Rectal smooth muscle tissue (tissue), 1 donor: ENCODE measurements around the gene IPO9.
"Not testable (repeated sequence)": the region's sequence is repeated elsewhere in the genome, so short reads cannot be mapped to it uniquely, and the experiment has no call there.

Experiments used
- H3K27ac ChIP-seq: one replicate; pipeline ENCODE4 v1.7.0; 2013; ENCODE audit warnings: low read depth, low read length, inconsistent platforms
- H3K27me3 ChIP-seq: one replicate; pipeline ENCODE4 v1.7.0; 2013; ENCODE audit warnings: low read length; ENCODE audit not compliant: control insufficient read depth, insufficient read depth
- H3K36me3 ChIP-seq: one replicate; pipeline ENCODE4 v1.7.0; 2013; ENCODE audit warnings: low read length; ENCODE audit not compliant: control insufficient read depth, insufficient read depth
- H3K4me1 ChIP-seq: one replicate; pipeline ENCODE4 v1.7.0; 2013; ENCODE audit warnings: low read length; ENCODE audit not compliant: control insufficient read depth, insufficient read depth
- H3K4me3 ChIP-seq: one replicate; pipeline ENCODE4 v1.7.0; 2013; ENCODE audit warnings: low read length
- H3K9ac ChIP-seq: one replicate; pipeline ENCODE4 v1.7.0; 2013; ENCODE audit warnings: low read length

IPO9 gene

DNA sequence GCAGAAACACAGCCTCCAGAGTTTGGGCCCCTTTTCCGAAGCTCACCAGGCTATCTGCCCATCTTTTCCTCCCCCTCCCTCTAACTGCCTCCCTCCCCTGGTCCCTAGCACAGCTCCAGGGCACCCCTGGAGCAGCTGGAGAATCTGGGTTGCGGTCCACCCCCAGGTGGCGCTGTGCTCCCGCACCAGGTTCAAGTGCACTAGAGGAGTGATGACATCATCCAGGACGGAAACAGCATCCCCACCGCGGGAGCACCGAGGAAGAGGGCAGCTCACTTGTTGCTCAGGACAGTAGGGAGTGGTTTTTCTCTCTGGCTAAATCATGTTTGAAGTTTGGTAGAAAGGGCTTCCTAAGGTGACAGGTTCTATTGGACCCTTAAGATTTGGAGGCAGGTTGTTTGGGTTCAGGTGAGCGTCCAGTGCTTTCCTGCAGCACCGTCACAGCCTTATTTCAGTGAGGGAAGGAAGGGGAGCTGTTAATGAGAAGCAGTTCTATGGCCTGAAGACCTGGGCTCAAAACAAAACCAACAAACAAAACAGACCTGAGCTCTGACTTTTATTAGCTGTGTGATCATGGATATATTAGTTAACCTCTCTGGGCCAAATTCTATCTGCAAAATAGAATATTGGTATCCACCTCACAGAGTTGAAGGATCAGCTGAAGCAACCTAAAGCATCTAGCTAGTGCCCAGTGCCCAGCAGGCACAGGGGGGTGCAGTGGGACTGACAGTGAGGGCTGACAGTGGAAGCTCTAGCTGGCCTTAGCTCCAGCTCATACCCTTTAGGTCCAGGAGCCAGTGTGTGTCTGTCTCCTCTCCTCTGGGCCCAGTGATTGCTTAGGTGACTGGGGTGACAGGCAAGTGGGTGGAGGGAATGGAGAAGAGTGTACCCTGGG lies 67.2 kb downstream of the IPO9 start:
- peaks cover 9% of the 10 kb centered on the region for H3K36me3 ChIP-seq
- no peak overlapping the region for H3K4me3 ChIP-seq
- H3K9ac ChIP-seq = no peak overlapping the region
- peak overlapping the region; percentile 86 for H3K27ac ChIP-seq
- peaks cover 44% of the 10 kb centered on the region for H3K4me1 ChIP-seq
- H3K27me3 ChIP-seq = no peaks in the 10 kb centered on the region

DNA sequence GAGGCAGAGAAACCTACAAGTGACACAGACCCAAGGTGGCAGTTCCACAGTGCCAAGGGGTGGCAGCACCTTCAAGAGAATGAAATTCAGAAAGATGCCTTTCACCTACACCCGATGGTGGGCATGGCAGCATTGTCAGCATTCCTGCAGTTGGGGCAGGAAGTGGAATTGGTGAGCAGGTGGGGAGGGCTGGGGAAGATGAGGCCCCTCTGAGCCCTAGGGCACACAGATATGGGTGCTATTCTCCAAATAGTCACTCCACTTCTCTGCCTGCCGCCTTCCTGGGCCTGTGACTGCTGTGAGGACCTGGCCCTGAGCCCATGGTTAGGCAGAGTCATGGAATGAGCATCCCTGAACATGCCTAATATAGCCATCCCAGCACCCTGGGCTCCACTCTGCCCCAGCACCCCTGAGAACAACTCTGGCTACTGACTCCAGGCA lies 68.0 kb downstream of the IPO9 start:
- Histone ChIP-seq H3K27me3 (no peaks in the 10 kb centered on the region), H3K9ac (no peak overlapping the region), H3K36me3 (peaks cover 9% of the 10 kb centered on the region), H3K4me3 (no peak overlapping the region), H3K27ac (peak overlapping the region; percentile 86), H3K4me1 (peaks cover 44% of the 10 kb centered on the region)

DNA sequence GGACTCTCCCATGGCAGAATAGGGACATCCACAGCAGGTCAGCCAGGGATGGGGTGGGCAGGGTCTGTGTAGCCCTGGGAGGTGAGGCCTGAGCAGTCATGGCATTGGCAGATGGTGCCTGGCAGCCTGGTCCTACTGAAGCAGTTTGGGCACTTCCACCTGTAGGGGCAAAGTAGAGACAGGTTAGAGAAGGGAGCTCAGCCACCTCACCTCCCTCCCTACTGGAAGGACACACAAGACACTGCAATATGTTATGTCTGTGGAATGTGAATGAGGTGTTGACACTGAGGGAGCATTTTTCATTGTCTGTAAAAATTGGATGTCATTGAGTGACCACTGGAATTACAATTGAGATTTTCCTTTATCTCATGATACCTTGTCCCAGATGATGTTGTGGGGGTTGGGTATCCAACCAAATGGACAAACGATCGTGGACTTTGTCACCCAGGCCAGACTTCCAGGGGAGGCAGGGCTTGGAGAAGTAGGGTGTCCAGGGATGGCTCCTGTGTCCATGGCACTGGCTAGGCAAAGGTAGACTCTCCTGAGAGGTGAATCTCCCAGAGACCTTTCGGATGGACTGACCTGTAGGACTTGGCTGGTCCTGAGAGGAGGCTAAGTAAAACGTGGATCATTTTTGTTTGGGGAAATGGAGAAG lies 69.4 kb downstream of the IPO9 start:
- H3K9ac ChIP-seq = no peak overlapping the region
- H3K27ac ChIP-seq = peak overlapping the region; percentile 86
- no peaks in the 10 kb centered on the region for H3K27me3 ChIP-seq
- H3K4me3 ChIP-seq = no peak overlapping the region
- H3K4me1 ChIP-seq = peaks cover 50% of the 10 kb centered on the region
- peaks cover 9% of the 10 kb centered on the region for H3K36me3 ChIP-seq

DNA sequence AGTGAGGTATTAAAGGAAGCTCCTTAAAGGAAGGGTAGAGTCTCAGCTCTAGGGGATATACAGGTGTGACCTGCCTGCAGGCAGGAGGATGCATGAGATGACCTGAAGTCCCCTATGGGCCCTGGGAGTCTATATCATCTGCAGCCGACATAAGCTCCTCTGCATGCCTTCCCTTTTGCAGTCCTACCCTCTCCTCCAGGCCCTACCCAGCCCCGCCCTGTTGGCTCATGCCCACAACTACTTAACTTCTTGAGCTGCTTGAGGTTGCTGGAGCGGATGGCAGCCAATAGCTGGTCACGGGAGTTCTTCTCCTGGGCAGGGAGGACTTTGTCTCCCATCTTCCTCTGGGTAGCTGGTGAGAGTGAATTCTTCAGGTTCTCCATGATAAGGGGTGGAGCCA lies 70.0 kb downstream of the IPO9 start:
- Histone ChIP-seq H3K4me3 (no peak overlapping the region), H3K27ac (peak overlapping the region; percentile 86), H3K4me1 (peaks cover 55% of the 10 kb centered on the region), H3K9ac (no peak overlapping the region), H3K36me3 (peaks cover 9% of the 10 kb centered on the region), H3K27me3 (no peaks in the 10 kb centered on the region)

DNA sequence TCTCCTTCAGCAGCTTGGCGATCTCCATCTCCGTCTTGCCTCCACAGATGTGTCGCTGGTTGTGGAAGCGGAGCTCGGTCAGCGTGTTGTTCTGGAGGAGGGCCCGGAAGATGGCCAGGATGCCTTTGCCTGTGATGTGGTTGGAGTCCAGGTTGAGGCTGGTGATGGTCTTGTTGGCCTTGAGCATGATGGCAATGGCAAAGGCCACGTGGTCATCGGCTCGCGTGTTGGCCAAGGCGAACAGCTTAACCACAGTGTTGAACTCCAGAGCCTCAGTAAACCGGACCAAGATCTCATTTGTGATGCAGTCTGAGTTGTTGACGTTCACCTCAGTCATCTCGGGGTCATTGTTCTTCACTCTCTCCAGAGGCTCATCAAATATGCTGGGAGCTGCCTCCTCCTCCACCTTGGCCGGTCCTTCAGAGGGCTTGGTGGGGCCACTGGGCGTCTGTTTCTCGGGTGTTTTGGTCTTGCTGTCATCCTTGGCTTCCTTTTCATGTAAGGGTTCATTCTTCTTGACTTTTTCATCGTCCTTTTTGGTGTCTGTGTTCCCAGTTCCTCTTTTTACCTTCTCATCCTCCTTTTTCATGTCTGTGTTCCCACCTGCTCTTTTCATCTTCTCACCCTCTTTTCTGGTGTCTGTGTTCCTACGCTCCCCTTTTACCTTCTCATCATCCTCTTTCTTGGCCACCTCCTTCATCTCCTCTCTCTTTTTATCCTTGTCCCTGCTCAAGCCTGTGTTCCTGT lies 70.9 kb downstream of the IPO9 start:
- Histone ChIP-seq H3K27ac (peak overlapping the region; percentile 86), H3K9ac (no peak overlapping the region), H3K27me3 (no peaks in the 10 kb centered on the region), H3K36me3 (peaks cover 9% of the 10 kb centered on the region), H3K4me3 (no peak overlapping the region), H3K4me1 (peaks cover 60% of the 10 kb centered on the region)

DNA sequence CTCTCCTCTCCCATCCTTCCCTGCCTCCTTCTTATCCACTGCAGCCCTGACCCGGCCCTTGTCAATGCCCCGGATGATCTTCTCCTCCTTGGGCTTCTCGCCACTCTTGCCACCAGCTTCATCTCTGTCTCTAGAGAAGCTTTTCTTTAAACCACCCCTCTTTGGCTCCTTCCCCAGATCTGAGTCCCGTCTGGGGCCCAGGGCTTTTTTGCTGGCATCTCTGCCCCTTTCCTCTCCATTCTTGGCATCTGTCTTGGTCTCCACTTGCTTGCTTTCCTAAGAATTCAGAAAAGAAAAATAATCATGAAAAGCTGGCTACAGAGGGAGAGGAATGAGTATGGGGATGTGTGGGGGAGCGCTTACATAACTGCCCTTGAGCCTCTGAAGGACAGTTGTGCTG lies 71.5 kb downstream of the IPO9 start:
- H3K4me1 ChIP-seq = peaks cover 66% of the 10 kb centered on the region
- H3K36me3 ChIP-seq = peaks cover 9% of the 10 kb centered on the region
- no peaks in the 10 kb centered on the region for H3K27me3 ChIP-seq
- no peak overlapping the region for H3K9ac ChIP-seq
- no peak overlapping the region for H3K4me3 ChIP-seq
- peak overlapping the region; percentile 86 for H3K27ac ChIP-seq

DNA sequence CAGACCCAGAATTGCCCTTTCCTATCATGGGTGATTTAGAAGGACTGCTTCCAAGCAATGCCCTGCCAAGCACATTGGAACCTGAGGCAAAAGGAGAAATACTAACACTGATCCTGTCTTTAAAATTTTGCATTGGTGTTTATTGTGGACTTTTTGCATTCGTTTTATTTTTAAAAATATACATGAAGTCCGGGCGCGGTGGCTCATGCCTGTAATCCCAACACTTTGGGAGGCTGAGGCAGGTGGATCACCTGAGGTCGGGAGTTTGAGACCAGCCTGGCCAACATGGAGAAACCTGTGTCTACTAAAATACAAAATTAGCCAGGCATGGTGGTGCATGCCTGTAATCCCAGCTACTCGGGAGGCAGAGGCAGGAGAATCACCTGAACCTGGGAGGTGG lies 72.1 kb downstream of the IPO9 start:
- H3K36me3 ChIP-seq, H3K27me3 ChIP-seq, H3K4me3 ChIP-seq, H3K9ac ChIP-seq: not testable (repeated sequence)
- peaks cover 72% of the 10 kb centered on the region for H3K4me1 ChIP-seq
- peak overlapping the region; percentile 86 for H3K27ac ChIP-seq

DNA sequence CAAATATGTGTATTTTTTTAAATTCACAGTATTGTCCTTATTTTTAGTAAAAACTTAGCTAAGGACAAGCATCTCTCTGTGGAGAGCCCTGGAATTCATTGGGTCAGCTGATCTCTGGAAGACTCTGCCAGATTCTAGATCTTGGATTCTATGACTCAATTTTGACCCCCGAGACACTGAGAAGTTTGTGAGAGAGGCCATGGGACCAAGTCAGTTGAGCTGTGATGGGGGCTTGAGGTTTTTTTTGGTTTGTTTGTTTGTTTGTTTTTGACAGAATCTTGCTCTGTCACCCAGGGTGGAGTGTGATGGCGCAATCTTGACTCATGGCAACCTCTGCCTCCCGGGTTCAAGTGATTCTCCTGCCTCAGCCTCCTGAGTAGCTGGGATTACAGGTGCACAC lies 73.2 kb downstream of the IPO9 start:
- Histone ChIP-seq H3K36me3 (peaks cover 9% of the 10 kb centered on the region), H3K4me3 (no peak overlapping the region), H3K4me1 (peaks cover 71% of the 10 kb centered on the region), H3K27ac (peak overlapping the region; percentile 97), H3K27me3 (no peaks in the 10 kb centered on the region), H3K9ac (no peak overlapping the region)

DNA sequence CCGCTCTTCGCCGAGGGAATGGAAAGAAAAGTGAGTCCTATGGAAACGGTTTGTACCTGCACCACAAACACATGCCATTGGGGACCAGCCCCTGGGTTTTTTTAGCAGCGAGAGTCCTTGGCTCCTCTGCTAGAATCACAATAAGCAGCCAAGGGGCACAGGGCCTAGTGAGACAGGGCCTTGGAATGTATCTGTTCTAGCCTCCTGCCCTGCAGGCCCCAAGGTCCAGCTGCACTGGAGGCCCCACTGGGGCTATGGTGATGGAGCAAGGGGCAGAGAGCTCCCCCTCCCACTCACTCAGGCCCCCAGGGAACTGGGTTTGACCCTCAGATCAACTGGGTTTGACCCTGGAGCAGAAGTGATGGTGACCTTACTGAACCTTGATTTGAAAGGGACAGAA lies 74.2 kb downstream of the IPO9 start:
- Histone ChIP-seq H3K4me1 (peaks cover 71% of the 10 kb centered on the region), H3K27me3 (no peaks in the 10 kb centered on the region), H3K4me3 (no peak overlapping the region), H3K9ac (no peak overlapping the region), H3K27ac (peak overlapping the region; percentile 97), H3K36me3 (peaks cover 4% of the 10 kb centered on the region)

DNA sequence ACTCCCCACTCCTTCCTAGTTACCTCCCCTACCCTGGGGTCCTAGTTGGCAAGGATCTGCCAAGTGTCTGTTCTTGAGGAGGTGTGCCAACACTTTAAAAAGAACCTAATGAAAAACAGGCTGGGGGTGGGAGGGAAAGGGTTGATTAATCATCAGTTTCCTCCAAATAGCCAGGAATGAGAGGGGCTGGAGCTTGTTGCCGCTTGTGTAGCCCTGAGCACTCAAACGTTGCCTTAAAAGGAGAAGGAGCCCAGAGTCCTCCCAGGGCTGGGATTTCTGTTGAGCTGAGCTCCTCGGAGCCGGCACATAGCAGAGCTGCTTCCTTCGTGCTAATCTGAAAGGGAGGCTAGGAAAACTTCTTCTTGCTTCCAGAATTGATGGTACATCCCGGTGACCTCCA lies 75.6 kb downstream of the IPO9 start:
- H3K36me3 ChIP-seq = peaks cover 3% of the 10 kb centered on the region
- H3K9ac ChIP-seq = peak overlapping the region; percentile 16
- H3K4me3 ChIP-seq = no peak overlapping the region
- H3K27me3 ChIP-seq = no peaks in the 10 kb centered on the region
- peaks cover 75% of the 10 kb centered on the region for H3K4me1 ChIP-seq
- H3K27ac ChIP-seq = peak overlapping the region; percentile 97

DNA sequence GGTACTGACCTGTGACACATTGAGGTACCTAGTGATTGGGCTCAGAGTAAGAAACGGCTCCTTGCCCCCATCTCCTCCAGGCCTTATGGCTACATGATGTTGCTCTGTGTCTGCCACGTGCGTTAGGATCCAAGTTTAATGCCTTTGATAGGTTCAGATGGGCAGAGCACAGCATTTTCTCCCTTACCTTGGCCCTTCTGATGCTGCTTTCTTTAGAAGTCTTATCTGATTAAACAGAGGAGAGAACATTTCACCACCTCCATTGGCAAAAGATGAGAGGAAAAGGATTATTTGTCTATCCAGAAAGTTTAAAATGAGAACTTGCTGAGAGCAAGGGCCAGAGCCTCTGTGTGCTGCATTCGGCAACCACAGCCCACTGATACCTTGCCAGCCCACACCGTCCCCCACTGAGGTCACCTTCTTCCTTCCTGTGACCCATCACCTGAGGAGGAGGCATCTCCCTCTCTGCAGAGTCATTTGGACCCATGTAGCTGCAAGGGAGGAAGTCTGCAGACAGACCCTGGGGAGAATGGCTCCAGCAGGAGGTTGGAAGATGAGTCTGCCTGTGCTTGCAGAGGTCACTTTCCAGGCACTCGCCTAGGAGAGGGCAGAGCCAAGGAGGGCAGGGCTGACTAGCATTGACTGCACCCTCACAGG lies 76.4 kb downstream of the IPO9 start:
- H3K4me1 ChIP-seq = peaks cover 74% of the 10 kb centered on the region
- peak overlapping the region; percentile 97 for H3K27ac ChIP-seq
- H3K27me3 ChIP-seq = no peaks in the 10 kb centered on the region
- no peaks in the 10 kb centered on the region for H3K36me3 ChIP-seq
- H3K4me3 ChIP-seq = peak overlapping the region; percentile 9
- H3K9ac ChIP-seq = peak overlapping the region; percentile 16

DNA sequence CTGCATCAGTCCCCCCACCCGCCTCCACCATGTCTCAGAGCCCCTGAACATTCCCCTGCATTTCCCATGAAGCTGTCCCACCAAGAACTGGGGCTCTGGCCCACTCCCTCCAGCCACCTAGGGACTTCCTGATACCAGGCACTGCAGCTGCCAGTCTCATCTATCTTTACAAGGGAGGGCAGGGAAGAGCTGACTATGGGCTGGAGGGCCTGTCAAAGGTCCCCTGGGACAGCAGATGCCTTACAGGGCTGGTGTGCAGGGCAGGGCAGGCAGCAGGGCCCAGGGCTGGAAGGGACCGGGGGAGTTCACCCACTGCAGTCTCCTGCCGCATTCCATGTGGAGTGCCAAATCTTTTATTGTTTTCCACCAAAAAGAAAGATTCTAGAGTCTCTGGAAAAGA lies 77.4 kb downstream of the IPO9 start:
- H3K4me3 ChIP-seq = no peak overlapping the region
- no peaks in the 10 kb centered on the region for H3K36me3 ChIP-seq
- no peaks in the 10 kb centered on the region for H3K27me3 ChIP-seq
- H3K4me1 ChIP-seq = peaks cover 73% of the 10 kb centered on the region
- H3K27ac ChIP-seq = peak overlapping the region; percentile 97
- no peak overlapping the region for H3K9ac ChIP-seq
